ENCODE results near the gene NID2.

NID2 gene

GRCh38 chr14:52108823-52109222, 40.0 kb upstream of the NID2 start:
- no peak overlapping the region for H3K4me3 ChIP-seq
- no peak for TF ChIP-seq CTCF (IDR thresholded peaks at IDR 0.05)
- no peak overlapping the region for H3K27ac ChIP-seq
- no peak for DNase-seq (ENCODE audit: low spot score)

- no peak overlapping the region for H3K27ac ChIP-seq
- H3K4me3 ChIP-seq, result no peak overlapping the region
- TF ChIP-seq CTCF (IDR thresholded peaks at IDR 0.05), result no peak
- DNase-seq (ENCODE audit: low spot score), result no peak
Measured at GRCh38 chr14:52106840-52107239, 38.0 kb upstream of the NID2 start.

- no peak overlapping the region for H3K4me3 ChIP-seq
- DNase-seq (ENCODE audit: low spot score), result no peak
- H3K27ac ChIP-seq, result no peak overlapping the region
- no peak for TF ChIP-seq CTCF (IDR thresholded peaks at IDR 0.05)
Measured at GRCh38 chr14:52103416-52103815, 34.6 kb upstream of the NID2 start.

GRCh38 chr14:52095794-52096193, 26.9 kb upstream of the NID2 start:
- H3K27ac ChIP-seq, result no peak overlapping the region
- TF ChIP-seq CTCF (IDR thresholded peaks at IDR 0.05), result no peak
- no peak for DNase-seq (ENCODE audit: low spot score)
- H3K4me3 ChIP-seq, result no peak overlapping the region

- DNase-seq (ENCODE audit: low spot score), result no peak
- TF ChIP-seq CTCF (IDR thresholded peaks at IDR 0.05), result no peak
- H3K4me3 ChIP-seq, result no peak overlapping the region
- no peak overlapping the region for H3K27ac ChIP-seq
Measured at GRCh38 chr14:52095336-52095735, 26.5 kb upstream of the NID2 start.

GRCh38 chr14:52094546-52095271, 25.9 kb upstream of the NID2 start:
- no peak for DNase-seq (ENCODE audit: low spot score)
- Histone ChIP-seq H3K27ac (no peak overlapping the region), H3K4me3 (no peak overlapping the region)
- no peak for TF ChIP-seq CTCF (IDR thresholded peaks at IDR 0.05)

- Histone ChIP-seq H3K27ac (no peak overlapping the region), H3K4me3 (no peak overlapping the region)
- no peak for TF ChIP-seq CTCF (IDR thresholded peaks at IDR 0.05)
- DNase-seq (ENCODE audit: low spot score), result no peak
Measured at GRCh38 chr14:52091928-52092327, 23.1 kb upstream of the NID2 start.

All from coronary artery (tissue), 2 donors.